Heart right ventricle (tissue), 16 donors: ENCODE data around the gene RABL6. TPM values are rescaled to one million over a fixed set of nuclear protein-coding genes. Genes with fewer than 3 reads are reported as not detected.

Source experiments
- ATAC-seq, 8 donors: fragments of 200-7000 bp; cut with Tn5 transposase; one replicate each; pipeline ENCODE4 v1.9.1; 2020; ENCODE audit warnings: mild to moderate bottlenecking in 8 of 8, moderate library complexity in 8 of 8, moderate number of reproducible peaks in 1 of 8
- DNase-seq, 2 donors: peaks; one replicate each; pipeline ENCODE4 v3.0.0-alpha.2; 2020
- H3K27ac ChIP-seq, 10 donors: fragments of 200-600 bp; sonication (generic) in 2 of 10; one replicate each; pipeline versions ENCODE4 v1.5.0 to v1.8.0; 2020 to 2022; ENCODE audit warnings: mild to moderate bottlenecking in 3 of 10
- H3K27me3 ChIP-seq, 7 donors: fragments of 200-600 bp; one replicate each; pipeline ENCODE4 v1.8.0; 2021 to 2022; ENCODE audit warnings: mild to moderate bottlenecking in 2 of 7
- H3K36me3 ChIP-seq, 9 donors: fragments of 200-600 bp; sonication (generic) in 1 of 9; one replicate each; pipeline versions ENCODE4 v1.5.0 to v1.8.0; 2020 to 2022; ENCODE audit warnings: mild to moderate bottlenecking in 2 of 9
- H3K4me1 ChIP-seq, 9 donors: fragments of 200-600 bp; sonication (generic) in 1 of 9; one replicate each; pipeline versions ENCODE4 v1.5.0 to v1.8.0; 2020 to 2022; ENCODE audit warnings: mild to moderate bottlenecking in 4 of 9
- H3K4me3 ChIP-seq, 10 donors: fragments of 200-600 bp; sonication (generic) in 2 of 10; one replicate each; pipeline versions ENCODE4 v1.5.0 to v1.8.0; 2020 to 2022; ENCODE audit warnings: mild to moderate bottlenecking in 7 of 10, moderate library complexity in 2 of 10
- H3K9me3 ChIP-seq, 11 donors: fragments of 200-600 bp in 10 of 11; sonication (generic) in 2 of 11; one replicate each; pipeline versions ENCODE4 v1.5.0 to v1.8.0; 2013 to 2022; ENCODE audit warnings: mild to moderate bottlenecking in 2 of 11, control low read depth in 1 of 11, moderate library complexity in 1 of 11
- CTCF ChIP-seq, 9 donors: fragments of 200-600 bp; sonication (generic) in 2 of 9; IDR thresholded peaks; one replicate each; pipeline versions ENCODE4 v1.5.0 to v1.8.0; 2021 to 2022; ENCODE audit warnings: antibody characterized with exemption in 9 of 9, mild to moderate bottlenecking in 5 of 9, moderate library complexity in 1 of 9
- WGBS, 2 donors: extraction: QIAGEN DNeasy Blood & Tissue Kit; methylation state at CpG; one replicate each; pipeline ENCODE4 v1.1.7; 2013; ENCODE audit warnings: inconsistent platforms in 1 of 2; 5-methylcytosine and 5-hydroxymethylcytosine counted together
- intact Hi-C, 10 donors: fragments of 100-400 bp; cut with DNase I; formaldehyde crosslinking; loops; one replicate each; pipeline versions ENCODE4 v1.11.1 to v1.14.2; 2022
- polyA plus RNA-seq, 2 donors: library from polyadenylated mRNA; stranded (reverse); fragments of 200-250 nt; gene quantifications; one replicate each; pipeline ENCODE4 v1.2.3, GENCODE V29; 2013
- total RNA-seq, 10 donors: library from RNA; stranded (reverse); fragmentation: NEBNext Ultra II Directional in 3 of 10; extraction: Animal tissue kit (Norgen Biotek cat#: 25700) in 3 of 10; gene quantifications; one replicate each; pipeline versions ENCODE4 v1.2.1 to v1.2.4, GENCODE V29; 2021 to 2023
- donor health status: Arrhythmogenic right ventricular cardiomyopathy.
- donor health status: ischemic (EF 13 %, LVEDD 7.1; RV severe dilation, severe dysfunction).
- donor health status: healthy with polysubstance abuse.
- donor health status: DM: no; HTN: yes; CAD: no.
- donor health status: DM: no; HTN: no; CAD: no.
- donor health status: ischemic (EF 25% LVEDD 6.9; RV normal size, moderate dysfunction).
- donor health status: ischemic (EF 25% LVEDD 5.7; RV mildly dilated, moderate dysfunction).
- donor health status: healthy.
- donor health status: DM: yes; HTN: yes; CAD: no.
- donor health status: Ischemic cardiomyopathy.
- donor health status: ischemic (EF 35%, LVEDD 5.7; RV mildly dilated, moderate dysfunction).
- donor health status: nonischemic (EF 11% LVEDD 7.7; RV severe dilation, severe dysfunction).
- donor health status: DM: yes; HTN: yes; CAD: no.
- donor health status: PGD.
- donor health status: ischemic (EF 29% LVEDD 5.4; RV normal size, mild dysfunction).
- donor health status: nonischemic (EF 23%, LVEDD 6.1; RV moderate dilation, normal function).

RABL6 gene
- total and polyA plus RNA-seq, 12 donors = 60.5 to 97.4 (median 66.6) TPM

- H3K4me3 ChIP-seq = no peak overlapping the region
- TF ChIP-seq CTCF (IDR thresholded peaks at IDR 0.05) = no peak
- peaks cover 0 to 65% (median 3%) of the 10 kb centered on the region in 9 donors for H3K36me3 ChIP-seq
Observed at GRCh38 chr9:136814725-136815421, 7.1 kb downstream of the RABL6 start.

GRCh38 chr9:136815422-136815782, 7.7 kb downstream of the RABL6 start:
- no peak for TF ChIP-seq CTCF (IDR thresholded peaks at IDR 0.05)
- intact Hi-C loops = no loop called here
- no peak overlapping the region for H3K27ac ChIP-seq
- WGBS, 2 donors = 0 to 54% methylated on average over 1 of the region's 1 CpG
- no peak for ATAC-seq
- H3K4me3 ChIP-seq = no peak overlapping the region
- no peaks in the 10 kb centered on the region for H3K27me3 ChIP-seq
- no peaks in the 10 kb centered on the region for H3K9me3 ChIP-seq
- H3K4me1 ChIP-seq = peaks cover 0 to 11% (median 5%) of the 10 kb centered on the region in 9 donors
- H3K36me3 ChIP-seq = peaks cover 0 to 61% (median 3%) of the 10 kb centered on the region in 9 donors
- no peak for DNase-seq

More at GRCh38 chr9:136814725-136815421, 7.1 kb downstream of the RABL6 start:
- Histone ChIP-seq H3K4me1 (peaks cover 0 to 15% (median 11%) of the 10 kb centered on the region in 9 donors), H3K27ac (no peak overlapping the region), H3K27me3 (no peaks in the 10 kb centered on the region), H3K9me3 (no peaks in the 10 kb centered on the region)
- DNase-seq = no peak
- 94 to 95% methylated on average over 13 of the region's 13 CpGs for WGBS, 2 donors
- intact Hi-C loops = no loop called here
- ATAC-seq = no peak

- ATAC-seq = peak; percentile 54 to 83 (median 70)
- H3K27ac ChIP-seq = peak overlapping the region in 6 of 10 donors; percentile 6 to 50 (median 20)
- intact Hi-C loops = no loop called here
- no peaks in the 10 kb centered on the region for H3K9me3 ChIP-seq
- H3K4me3 ChIP-seq = peak overlapping the region in 9 of 10 donors; percentile 31 to 56 (median 48)
- peaks cover 0 to 17% (median 8%) of the 10 kb centered on the region in 9 donors for H3K4me1 ChIP-seq
- DNase-seq = no peak
- TF ChIP-seq CTCF (IDR thresholded peaks at IDR 0.05) = peak in 1 of 9 donors; percentile 16
- peaks cover 0 to 49% (median 6%) of the 10 kb centered on the region in 9 donors for H3K36me3 ChIP-seq
- no peaks in the 10 kb centered on the region for H3K27me3 ChIP-seq
- WGBS, 2 donors = 10% methylated on average over 61 to 83 of the region's 83 CpGs
Observed at GRCh38 chr9:136820971-136821825, 13.4 kb downstream of the RABL6 start.

- no peak for TF ChIP-seq CTCF (IDR thresholded peaks at IDR 0.05)
- Histone ChIP-seq H3K4me1 (peaks cover 0 to 17% (median 8%) of the 10 kb centered on the region in 9 donors), H3K27me3 (no peaks in the 10 kb centered on the region), H3K27ac (peak overlapping the region in 5 of 10 donors; percentile 6 to 50 (median 31)), H3K9me3 (no peaks in the 10 kb centered on the region), H3K4me3 (peak overlapping the region in 9 of 10 donors; percentile 31 to 56 (median 48)), H3K36me3 (peaks cover 0 to 51% (median 6%) of the 10 kb centered on the region in 9 donors)
- intact Hi-C loops = no loop called here
- WGBS, 2 donors = 55 to 65% methylated on average over 41 to 42 of the region's 42 CpGs
- DNase-seq (no peak), ATAC-seq (peak in 1 of 8 donors; percentile 7)
Observed at GRCh38 chr9:136821826-136822544, 14.2 kb downstream of the RABL6 start.
